A549 (cell line): ENCODE results near the gene SIRT2. TPM values are rescaled to one million over a fixed set of nuclear protein-coding genes. Genes with fewer than 3 reads are reported as not detected.

Experiments used
- ATAC-seq, 2 experiments: fragments of 200-7000 bp in 1 of 2; fragments of >200 bp in 1 of 2; cut with Nextera tagmentation in 1 of 2; cut with Tn5 transposase in 1 of 2; 3 replicates each; pipeline versions ENCODE4 v1.8.0 to v1.9.1; 2018 to 2020; ENCODE audit warnings: mild to moderate bottlenecking in 1 of 2, moderate library complexity in 1 of 2
- CTCF ChIA-PET: fragments of 300-600 bp; sonication (Branson Sonifier 250); formaldehyde crosslinking; extraction: SDS; loops from one replicate; lab custom pipeline; 2021; ENCODE audit warnings: antibody characterized with exemption, inconsistent platforms; lab: Yijun Ruan, JAX
- POLR2A ChIA-PET: fragments of 350-600 bp; formaldehyde crosslinking; extraction: SDS; loops from one replicate; lab custom pipeline; 2021; ENCODE audit warnings: antibody characterized with exemption, inconsistent platforms; lab: Yijun Ruan, JAX
- DNase-seq, 2 experiments: peaks; one replicate each; pipeline versions ENCODE4 v3.0.0 to v3.0.0-alpha.2; 2011 to 2016; ENCODE audit warnings: low read depth in 1 of 2, low spot score in 1 of 2
- FAIRE-seq: peaks from 2 replicates; lab custom pipeline; 2011; peaks lifted over from hg19 to GRCh38; lab: Jason Lieb, UNC
- H3K27ac ChIP-seq, 2 experiments: fragments of >200 bp; sonication (Bioruptor Twin); formaldehyde crosslinking; 3 replicates each; pipeline ENCODE4 v1.5.1; 2016 to 2017
- H3K4me1 ChIP-seq: fragments of >200 bp; sonication (Bioruptor Twin); formaldehyde crosslinking; 3 replicates; pipeline ENCODE4 v1.6.1; 2016
- H3K4me2 ChIP-seq: fragments of >200 bp; sonication (Bioruptor Twin); formaldehyde crosslinking; 3 replicates; pipeline ENCODE4 v1.6.1; 2016
- H3K4me3 ChIP-seq: fragments of >200 bp; sonication (Bioruptor Twin); formaldehyde crosslinking; 3 replicates; pipeline ENCODE4 v1.5.1; 2016
- H3K9me3 ChIP-seq: fragments of >200 bp; sonication (Bioruptor Twin); formaldehyde crosslinking; 3 replicates; pipeline ENCODE4 v1.6.1; 2016
- ESRRA ChIP-seq: fragments of 150-350 bp; IDR thresholded peaks from 2 replicates; pipeline ENCODE4 v1.6.1; 2014; ENCODE audit warnings: mild to moderate bottlenecking, low read length, borderline replicate concordance
- HOXA7 ChIP-seq: fragments of 250-450 bp; sonication (Bioruptor Pico); IDR thresholded peaks from 2 replicates; pipeline ENCODE4 v1.5.0; 2020; ENCODE audit warnings: mild to moderate bottlenecking, moderate library complexity
- HOXB5 ChIP-seq: fragments of 250-450 bp; sonication (Bioruptor Pico); IDR thresholded peaks from 2 replicates; pipeline ENCODE4 v1.5.0; 2020; ENCODE audit warnings: mild to moderate bottlenecking, moderate library complexity
- JUN ChIP-seq, 2 experiments: fragments of >200 bp; sonication (Bioruptor Twin); formaldehyde crosslinking; IDR thresholded peaks; 2 replicates in 1 of 2; 3 replicates in 1 of 2; pipeline ENCODE4 v1.6.1; 2016 to 2017
- KDM5A ChIP-seq: fragments of 200-600 bp; sonication (generic); IDR thresholded peaks from 2 replicates; pipeline ENCODE4 v1.6.1; 2016; ENCODE audit warnings: antibody characterized with exemption, mild to moderate bottlenecking
- MYC ChIP-seq: IDR thresholded peaks from 2 replicates; pipeline ENCODE4 v1.6.1; 2012; ENCODE audit warnings: mild to moderate bottlenecking, inconsistent platforms, low read length, improper control_type of control experiment, borderline replicate concordance
- PHF8 ChIP-seq: fragments of 200-600 bp; sonication (generic); IDR thresholded peaks from 2 replicates; pipeline ENCODE4 v1.6.1; 2016; ENCODE audit warnings: low read depth, mild to moderate bottlenecking, antibody characterized with exemption, moderate library complexity, borderline replicate concordance
- POLR2A ChIP-seq: IDR thresholded peaks from 2 replicates; pipeline ENCODE4 v1.6.1; 2012; ENCODE audit warnings: mild to moderate bottlenecking, low read length
- TFCP2L1 ChIP-seq: fragments of 250-450 bp; sonication (Bioruptor Pico); IDR thresholded peaks from 2 replicates; pipeline ENCODE4 v1.5.0; 2021; ENCODE audit warnings: mild to moderate bottlenecking
- ZC3H11A ChIP-seq: fragments of 450-650 bp; IDR thresholded peaks from 2 replicates; pipeline ENCODE4 v1.6.1; 2014; ENCODE audit warnings: antibody characterized with exemption, mild to moderate bottlenecking
- ZNF302 ChIP-seq: fragments of 250-450 bp; sonication (Bioruptor Pico); IDR thresholded peaks from 2 replicates; pipeline ENCODE4 v1.9.0; 2021; ENCODE audit warnings: inconsistent platforms, mild to moderate bottlenecking, moderate library complexity
- WGBS: methylation state at CpG from one replicate; pipeline ENCODE4 v1.1.6; 2017; ENCODE audit errors: missing lambda C conversion rate; 5-methylcytosine and 5-hydroxymethylcytosine counted together
- polyA plus RNA-seq, 4 experiments: library from polyadenylated mRNA; depleted of rRNA in 3 of 4; stranded (reverse); fragments of >200 nt; fragmentation: RNase III in 1 of 4; extraction: RNeasy Plus Mini Kit Qiagen cat#74134 plus additional on column Dnase treatment in 1 of 4; gene quantifications; 2 replicates in 3 of 4; 3 replicates in 1 of 4; pipeline ENCODE4 v1.2.3, GENCODE V29; 2011 to 2017
- TF ChIP-seq, protein P1 (sequence below): fragments of >200 bp; sonication (Bioruptor Twin); formaldehyde crosslinking; IDR thresholded peaks from 3 replicates; pipeline ENCODE4 v1.5.1; 2016
- TF ChIP-seq, protein P2 (sequence below): fragments of 450-650 bp; IDR thresholded peaks from 2 replicates; pipeline ENCODE4 v1.6.1; 2014; ENCODE audit warnings: antibody characterized with exemption
- TF ChIP-seq, protein P3 (sequence below): IDR thresholded peaks from 2 replicates; pipeline ENCODE4 v1.6.1; 2012
- TF ChIP-seq, protein P4 (sequence below): IDR thresholded peaks from 2 replicates; pipeline ENCODE4 v1.6.1; 2012; ENCODE audit warnings: low read depth, borderline replicate concordance

Gene SIRT2
- polyA plus RNA-seq, 2 of the 4 experiments (the other 2 are of a cell fraction), result 28.6 to 30.4 TPM

DNA sequence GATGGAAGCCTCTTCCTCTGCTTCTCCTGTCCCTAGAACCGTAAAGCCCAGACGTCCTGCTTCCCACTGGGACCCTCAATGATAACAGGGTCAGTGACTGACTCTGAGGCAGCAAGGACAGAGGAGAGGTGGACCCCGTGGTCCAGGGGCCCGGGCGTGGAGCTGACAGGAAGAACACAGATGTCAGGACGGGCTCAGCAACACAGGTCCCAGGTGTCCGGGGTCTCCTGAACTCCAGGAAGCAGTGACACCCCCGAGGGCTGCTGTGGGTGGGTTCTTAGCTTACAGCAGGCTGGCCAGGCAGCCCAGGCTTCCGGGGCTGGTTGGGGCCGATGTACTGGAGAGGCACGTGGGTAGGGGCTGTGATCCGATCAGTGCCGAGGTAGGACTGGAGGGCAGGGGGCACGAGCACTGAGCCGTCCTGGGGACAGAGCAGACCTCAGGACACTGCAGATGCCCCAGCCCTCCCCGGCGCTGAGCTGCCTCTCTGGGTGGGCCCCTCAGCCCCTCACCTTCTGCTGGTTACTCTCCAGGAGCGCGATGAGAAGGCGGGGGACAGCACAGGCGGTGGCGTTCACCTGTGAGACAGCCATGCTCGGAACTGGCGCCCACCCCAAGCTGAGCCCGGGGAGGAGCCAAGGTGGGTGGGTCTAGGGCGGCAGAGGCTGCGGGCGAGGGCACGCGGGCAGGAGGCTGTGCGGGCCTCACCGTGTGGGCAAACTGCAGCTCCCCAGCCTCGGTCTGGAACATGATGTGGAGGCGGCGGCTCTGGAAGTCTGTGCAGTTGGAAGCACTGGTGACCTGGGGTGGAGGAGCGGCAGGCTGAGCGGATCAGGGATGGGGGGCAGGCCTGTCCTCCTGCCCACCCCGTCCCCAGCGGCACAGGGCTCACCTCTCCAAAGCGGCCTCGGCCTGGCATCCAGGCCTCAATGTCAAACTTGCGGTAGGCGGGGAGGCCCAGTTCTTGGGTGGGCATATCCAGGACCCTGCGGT, 16.2 kb upstream of the SIRT2 start:
- TF ChIP-seq ZC3H11A (no peak), ZNF302 (CRISPR knock-in tag) (no peak), POLR2A (no peak), KDM5A (no peak), HOXA7 (CRISPR knock-in tag) (no peak), MYC (no peak), HOXB5 (CRISPR knock-in tag) (no peak), PHF8 (no peak)
- TF ChIP-seq, protein P1, sequence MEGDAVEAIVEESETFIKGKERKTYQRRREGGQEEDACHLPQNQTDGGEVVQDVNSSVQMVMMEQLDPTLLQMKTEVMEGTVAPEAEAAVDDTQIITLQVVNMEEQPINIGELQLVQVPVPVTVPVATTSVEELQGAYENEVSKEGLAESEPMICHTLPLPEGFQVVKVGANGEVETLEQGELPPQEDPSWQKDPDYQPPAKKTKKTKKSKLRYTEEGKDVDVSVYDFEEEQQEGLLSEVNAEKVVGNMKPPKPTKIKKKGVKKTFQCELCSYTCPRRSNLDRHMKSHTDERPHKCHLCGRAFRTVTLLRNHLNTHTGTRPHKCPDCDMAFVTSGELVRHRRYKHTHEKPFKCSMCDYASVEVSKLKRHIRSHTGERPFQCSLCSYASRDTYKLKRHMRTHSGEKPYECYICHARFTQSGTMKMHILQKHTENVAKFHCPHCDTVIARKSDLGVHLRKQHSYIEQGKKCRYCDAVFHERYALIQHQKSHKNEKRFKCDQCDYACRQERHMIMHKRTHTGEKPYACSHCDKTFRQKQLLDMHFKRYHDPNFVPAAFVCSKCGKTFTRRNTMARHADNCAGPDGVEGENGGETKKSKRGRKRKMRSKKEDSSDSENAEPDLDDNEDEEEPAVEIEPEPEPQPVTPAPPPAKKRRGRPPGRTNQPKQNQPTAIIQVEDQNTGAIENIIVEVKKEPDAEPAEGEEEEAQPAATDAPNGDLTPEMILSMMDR, result no peak
- TF ChIP-seq, protein P2, sequence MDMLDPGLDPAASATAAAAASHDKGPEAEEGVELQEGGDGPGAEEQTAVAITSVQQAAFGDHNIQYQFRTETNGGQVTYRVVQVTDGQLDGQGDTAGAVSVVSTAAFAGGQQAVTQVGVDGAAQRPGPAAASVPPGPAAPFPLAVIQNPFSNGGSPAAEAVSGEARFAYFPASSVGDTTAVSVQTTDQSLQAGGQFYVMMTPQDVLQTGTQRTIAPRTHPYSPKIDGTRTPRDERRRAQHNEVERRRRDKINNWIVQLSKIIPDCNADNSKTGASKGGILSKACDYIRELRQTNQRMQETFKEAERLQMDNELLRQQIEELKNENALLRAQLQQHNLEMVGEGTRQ, result no peak
- Histone ChIP-seq H3K27ac (no peak overlapping the region), H3K4me1 (0 out of 3 replicates have a peak, but pooled peaks cover 5% of the 10 kb centered on the region), H3K4me2 (no peak overlapping the region), H3K9me3 (no peaks in the 10 kb centered on the region), H3K4me3 (no peak overlapping the region)
- DNase-seq, result no peak
- WGBS, result 87% methylated on average over 44 of the region's 44 CpGs
- ChIA-PET CTCF (interaction anchor here (0.5 to 5.7 kb wide), 22 partner anchors 8 to 513 kb away, joined by 3 to 56 read pairs (median 4); partner anchors contain the start of genes FAM98C, FBXO17, MRPS12 and NFKBIB), POLR2A (interaction anchor here (1.6 to 1.7 kb wide), 2 partner anchors 15 to 66 kb away, joined by 3 to 7 read pairs; partner anchors contain the start of genes HNRNPL, MRPS12 and SARS2)
- no peak for ATAC-seq
- no peak for FAIRE-seq

DNA sequence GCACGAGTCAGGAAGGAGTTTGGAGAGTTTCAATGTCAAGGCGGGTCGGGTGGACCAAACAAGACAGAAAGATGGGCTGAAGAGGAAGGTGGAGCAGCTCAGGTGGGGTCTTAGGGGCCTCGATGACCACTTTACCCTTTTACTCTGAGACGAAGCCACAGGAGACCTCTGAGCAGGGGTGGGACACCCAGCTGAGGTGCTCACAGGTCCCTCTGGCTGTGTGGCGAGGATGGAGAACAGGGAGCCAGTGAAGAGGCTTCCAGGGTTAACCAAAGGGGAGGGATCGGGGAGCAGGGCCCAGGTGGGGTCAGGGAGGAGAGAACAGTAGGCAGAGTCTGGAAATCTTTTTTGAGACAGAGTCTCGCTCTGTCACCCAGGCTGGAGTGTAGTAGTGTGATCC, 14.5 kb upstream of the SIRT2 start:
- Histone ChIP-seq H3K27ac (no peak overlapping the region), H3K4me1 (0 out of 3 replicates have a peak, but pooled peaks cover 5% of the 10 kb centered on the region), H3K9me3 (no peaks in the 10 kb centered on the region)
- POLR2A ChIA-PET, result interaction anchor here (0.5 to 1.2 kb wide), 3 partner anchors 17 to 233 kb away, joined by 3 to 9 read pairs (median 3); partner anchors contain the start of genes MRPS12 and SARS2
- TF ChIP-seq, protein P3, sequence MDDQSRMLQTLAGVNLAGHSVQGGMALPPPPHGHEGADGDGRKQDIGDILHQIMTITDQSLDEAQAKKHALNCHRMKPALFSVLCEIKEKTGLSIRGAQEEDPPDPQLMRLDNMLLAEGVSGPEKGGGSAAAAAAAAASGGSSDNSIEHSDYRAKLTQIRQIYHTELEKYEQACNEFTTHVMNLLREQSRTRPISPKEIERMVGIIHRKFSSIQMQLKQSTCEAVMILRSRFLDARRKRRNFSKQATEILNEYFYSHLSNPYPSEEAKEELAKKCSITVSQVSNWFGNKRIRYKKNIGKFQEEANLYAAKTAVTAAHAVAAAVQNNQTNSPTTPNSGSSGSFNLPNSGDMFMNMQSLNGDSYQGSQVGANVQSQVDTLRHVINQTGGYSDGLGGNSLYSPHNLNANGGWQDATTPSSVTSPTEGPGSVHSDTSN, result 0 out of 2 replicates have a peak, but pooled peaks have one; percentile 35
- no peak for TF ChIP-seq JUN (IDR thresholded peaks at IDR 0.05)
- TF ChIP-seq ESRRA, result no peak
- TF ChIP-seq POLR2A, result no peak
- TF ChIP-seq, protein P4, sequence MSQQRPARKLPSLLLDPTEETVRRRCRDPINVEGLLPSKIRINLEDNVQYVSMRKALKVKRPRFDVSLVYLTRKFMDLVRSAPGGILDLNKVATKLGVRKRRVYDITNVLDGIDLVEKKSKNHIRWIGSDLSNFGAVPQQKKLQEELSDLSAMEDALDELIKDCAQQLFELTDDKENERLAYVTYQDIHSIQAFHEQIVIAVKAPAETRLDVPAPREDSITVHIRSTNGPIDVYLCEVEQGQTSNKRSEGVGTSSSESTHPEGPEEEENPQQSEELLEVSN, result no peak
- TF ChIP-seq TFCP2L1 (CRISPR knock-in tag), result no peak
- TF ChIP-seq, all 56 proteins: peak for 1
- CTCF ChIA-PET, result interaction anchor here (0.6 to 5.7 kb wide), 18 partner anchors 8 to 511 kb away, joined by 3 to 56 read pairs (median 5); partner anchors contain the start of genes FAM98C, FBXO17, MRPS12 and NFKBIB
- Histone ChIP-seq H3K4me3 (no peak overlapping the region), H3K4me2 (no peak overlapping the region)
- WGBS, result 88% methylated on average over 8 of the region's 8 CpGs
- FAIRE-seq (no peak), ATAC-seq (no peak), DNase-seq (no peak)
